GM12864 (cell line): ENCODE measurements around the gene ZNF316.
"Not testable (repeated sequence)": the region's sequence is repeated elsewhere in the genome, so short reads cannot be mapped to it uniquely, and the experiment has no call there.

Experiments
- DNase-seq: peaks from one replicate; pipeline ENCODE4 v3.0.0-alpha.2; 2011; ENCODE audit warnings: low read depth
- H3K4me3 ChIP-seq: 2 replicates; pipeline ENCODE4 v1.5.1; 2011; ENCODE audit warnings: mild to moderate bottlenecking, low read depth, low read length, control low read depth
- TF ChIP-seq, protein P1 (sequence below): IDR thresholded peaks from 2 replicates; pipeline ENCODE4 v1.5.1; 2011; ENCODE audit warnings: low read depth, mild to moderate bottlenecking, moderate library complexity, low read length, control low read depth, inconsistent platforms; ENCODE audit errors: missing control alignments

Gene ZNF316

DNA sequence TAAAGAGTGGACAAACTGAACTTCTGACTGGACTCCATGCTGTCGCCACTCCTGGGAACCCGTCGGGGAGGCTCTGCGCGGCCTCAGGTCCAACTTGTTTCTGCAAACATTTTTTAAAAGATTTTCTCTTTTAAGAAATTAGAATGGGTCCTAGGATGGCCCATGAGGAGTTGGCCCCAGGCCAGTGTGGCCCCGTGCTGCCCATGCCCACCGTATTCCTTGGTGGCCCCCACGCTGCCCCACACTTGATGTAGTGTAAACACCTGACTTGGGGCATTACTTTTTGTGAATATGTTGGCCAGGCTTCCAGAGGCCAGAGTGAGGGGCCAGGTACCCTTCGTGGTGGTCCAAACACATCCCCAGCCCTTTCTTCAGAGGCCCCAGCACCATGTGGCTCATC is 19.3 kb downstream of the ZNF316 start:
- no peak overlapping the region for H3K4me3 ChIP-seq
- TF ChIP-seq, protein P1, sequence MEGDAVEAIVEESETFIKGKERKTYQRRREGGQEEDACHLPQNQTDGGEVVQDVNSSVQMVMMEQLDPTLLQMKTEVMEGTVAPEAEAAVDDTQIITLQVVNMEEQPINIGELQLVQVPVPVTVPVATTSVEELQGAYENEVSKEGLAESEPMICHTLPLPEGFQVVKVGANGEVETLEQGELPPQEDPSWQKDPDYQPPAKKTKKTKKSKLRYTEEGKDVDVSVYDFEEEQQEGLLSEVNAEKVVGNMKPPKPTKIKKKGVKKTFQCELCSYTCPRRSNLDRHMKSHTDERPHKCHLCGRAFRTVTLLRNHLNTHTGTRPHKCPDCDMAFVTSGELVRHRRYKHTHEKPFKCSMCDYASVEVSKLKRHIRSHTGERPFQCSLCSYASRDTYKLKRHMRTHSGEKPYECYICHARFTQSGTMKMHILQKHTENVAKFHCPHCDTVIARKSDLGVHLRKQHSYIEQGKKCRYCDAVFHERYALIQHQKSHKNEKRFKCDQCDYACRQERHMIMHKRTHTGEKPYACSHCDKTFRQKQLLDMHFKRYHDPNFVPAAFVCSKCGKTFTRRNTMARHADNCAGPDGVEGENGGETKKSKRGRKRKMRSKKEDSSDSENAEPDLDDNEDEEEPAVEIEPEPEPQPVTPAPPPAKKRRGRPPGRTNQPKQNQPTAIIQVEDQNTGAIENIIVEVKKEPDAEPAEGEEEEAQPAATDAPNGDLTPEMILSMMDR = no peak
- no peak for DNase-seq

- no peak for DNase-seq
- TF ChIP-seq, protein P1 = no peak
- no peak overlapping the region for H3K4me3 ChIP-seq
Observed at GRCh38 chr7:6658618-6659345, 21.7 kb downstream of the ZNF316 start.

DNA sequence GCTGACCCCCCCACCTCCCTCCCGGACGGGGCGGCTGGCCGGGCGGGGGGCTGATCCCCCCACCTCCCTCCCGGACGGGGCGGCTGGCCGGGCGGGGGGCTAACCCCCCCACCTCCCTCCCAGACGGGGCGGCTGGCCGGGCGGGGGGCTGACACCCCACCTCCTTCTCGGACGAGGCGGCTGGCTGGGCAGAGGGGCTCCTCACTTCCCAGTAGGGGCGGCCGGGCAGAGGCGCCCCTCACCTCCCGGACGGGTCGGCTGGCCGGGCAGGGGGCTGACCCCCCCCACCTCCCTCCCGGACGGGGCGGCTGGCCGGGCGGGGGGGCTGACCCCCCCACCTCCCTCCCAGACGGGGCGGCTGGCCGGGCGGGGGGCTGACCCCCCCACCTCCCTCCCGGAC is 33.7 kb downstream of the ZNF316 start:
- not testable (repeated sequence) for H3K4me3 ChIP-seq, DNase-seq

DNA sequence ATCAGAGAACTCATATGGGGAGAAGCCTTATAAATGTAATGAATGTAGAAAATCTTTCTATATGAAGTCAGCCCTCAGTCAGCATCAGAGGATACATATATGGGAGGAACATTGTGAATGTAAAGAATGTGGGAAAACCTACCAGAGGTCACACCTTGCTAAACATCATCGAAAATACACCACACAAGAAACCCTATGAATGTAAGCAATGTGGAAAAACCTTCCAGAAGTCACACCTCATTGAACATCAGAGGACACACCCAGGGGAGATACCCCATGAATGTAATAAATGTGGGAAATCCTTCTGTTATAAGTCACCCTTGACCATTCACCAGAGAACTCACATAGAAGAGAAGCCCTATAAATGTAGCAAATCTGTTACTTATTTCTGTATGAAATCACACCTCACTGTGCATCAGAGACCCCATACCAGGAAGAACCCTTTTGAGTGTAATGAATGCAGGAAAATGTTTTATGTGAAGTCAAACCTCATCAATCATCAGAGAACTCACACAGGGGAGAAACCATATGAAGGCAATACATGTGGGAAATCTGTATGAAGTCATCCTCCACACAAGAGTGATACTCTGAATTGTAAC is 38.8 kb downstream of the ZNF316 start:
- DNase-seq = no peak
- H3K4me3 ChIP-seq = no peak overlapping the region
- TF ChIP-seq, protein P1 = no peak

DNA sequence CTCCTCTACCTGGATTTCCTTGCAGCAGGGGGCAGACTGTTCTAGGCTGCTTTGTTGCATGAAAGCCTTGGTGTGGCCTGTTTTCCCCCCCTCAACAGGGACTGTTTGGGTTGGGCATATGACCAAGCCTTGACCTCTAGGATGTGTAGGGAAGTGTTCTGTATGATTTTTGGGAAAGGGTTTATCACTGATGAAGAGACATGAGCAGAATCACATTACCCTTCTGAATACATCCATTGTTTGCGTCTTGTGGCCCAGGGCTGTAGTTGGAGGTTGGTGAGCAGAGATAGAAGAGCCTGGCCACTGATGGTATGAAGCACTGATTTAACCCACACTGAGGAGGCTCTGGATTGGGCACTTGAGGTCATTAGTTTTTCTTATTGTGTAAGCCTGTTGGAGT is 43.0 kb downstream of the ZNF316 start:
- no peak for DNase-seq
- H3K4me3 ChIP-seq = no peak overlapping the region
- TF ChIP-seq, protein P1 = no peak

DNA sequence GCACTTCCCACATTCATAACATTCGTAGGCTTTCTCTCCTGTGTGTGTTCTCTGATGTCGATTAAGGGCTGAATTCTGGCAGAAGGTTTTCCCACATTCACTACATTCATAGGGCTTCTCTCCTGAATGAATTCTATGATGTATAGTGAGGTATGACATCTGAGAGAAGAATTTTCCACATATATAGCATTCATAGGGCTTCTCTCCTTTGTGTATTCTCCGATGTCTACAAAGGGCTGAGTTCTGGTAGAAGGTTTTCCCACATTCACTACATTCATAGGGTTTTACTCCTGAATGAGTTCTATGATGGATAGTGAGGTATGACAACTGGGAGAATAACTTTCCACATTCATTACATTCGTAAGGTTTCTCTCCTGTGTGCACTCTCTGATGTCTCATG is 54.0 kb downstream of the ZNF316 start:
- H3K4me3 ChIP-seq = no peak overlapping the region
- DNase-seq = no peak
- TF ChIP-seq, protein P1 = no peak

DNA sequence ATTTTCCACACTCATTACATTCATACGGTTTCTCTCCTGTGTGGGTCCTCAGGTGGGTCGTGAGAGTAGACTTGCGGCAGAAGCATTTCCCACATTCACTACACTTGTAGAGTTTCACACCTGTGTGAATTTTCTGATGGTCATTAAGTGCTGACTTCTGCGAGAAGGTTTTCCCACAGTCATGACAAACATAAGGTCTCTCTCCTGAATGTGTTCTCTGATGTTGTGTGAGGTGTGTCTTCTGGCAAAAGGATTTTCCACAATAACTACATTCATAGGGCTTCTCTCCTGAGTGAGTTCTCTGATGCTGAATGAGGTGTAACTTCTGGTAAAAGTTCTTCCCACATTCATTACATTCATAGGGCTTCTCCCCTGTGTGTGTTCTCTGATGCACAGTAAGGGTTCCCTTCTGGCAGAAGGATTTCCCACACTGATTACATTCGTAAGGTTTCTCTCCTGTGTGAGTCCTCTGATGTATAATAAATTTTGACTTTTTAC is 54.5 kb downstream of the ZNF316 start:
- no peak for DNase-seq
- H3K4me3 ChIP-seq = no peak overlapping the region

More for the DNA sequence above, 54.5 kb downstream of the ZNF316 start:
- TF ChIP-seq, protein P1 = no peak
